Measurements from ENCODE around the gene P4HA3.
A peak's percentile ranks its signal among the peaks of the same experiment; 100 is the strongest.
"Not testable (repeated sequence)": the region's sequence is repeated elsewhere in the genome, so short reads cannot be mapped to it uniquely, and the experiment has no call there.

P4HA3 gene

GRCh38 chr11:74311352-74311926 lies at the start of gene P4HA3:
Gene P4HA3, minus strand, starts transcription at chr11:74311640. Its CDS starts 29 bp downstream, at chr11:74311611.
- DNase-seq (ENCODE audit: low read depth in 2 of 2): peak; percentile 5 to 10

- DNase-seq (ENCODE audit: low read depth in 2 of 2): no peak
Observed at GRCh38 chr11:74357449-74357848, 46.0 kb upstream of the P4HA3 start.

DNA sequence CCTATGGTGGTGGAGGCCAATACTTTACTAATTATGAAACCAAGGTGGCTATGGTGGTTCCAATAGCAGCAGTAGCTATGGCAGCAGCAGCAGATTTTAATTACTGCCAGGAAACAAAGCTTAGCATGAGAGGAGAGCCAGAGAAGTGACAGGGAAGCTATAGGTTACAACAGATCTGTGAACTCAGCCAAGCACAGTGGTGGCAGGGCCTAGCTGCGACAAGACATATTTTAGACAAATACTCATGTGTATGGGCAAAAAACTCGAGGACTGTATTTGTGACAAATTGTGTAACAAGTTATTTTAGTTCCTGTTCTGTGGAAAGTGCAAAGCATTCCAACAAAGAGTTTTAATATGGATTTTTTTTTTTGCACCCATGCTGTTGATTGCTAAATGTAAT lies 44.2 kb upstream of the P4HA3 start:
- no peak for DNase-seq (ENCODE audit: low read depth in 2 of 2)

DNA sequence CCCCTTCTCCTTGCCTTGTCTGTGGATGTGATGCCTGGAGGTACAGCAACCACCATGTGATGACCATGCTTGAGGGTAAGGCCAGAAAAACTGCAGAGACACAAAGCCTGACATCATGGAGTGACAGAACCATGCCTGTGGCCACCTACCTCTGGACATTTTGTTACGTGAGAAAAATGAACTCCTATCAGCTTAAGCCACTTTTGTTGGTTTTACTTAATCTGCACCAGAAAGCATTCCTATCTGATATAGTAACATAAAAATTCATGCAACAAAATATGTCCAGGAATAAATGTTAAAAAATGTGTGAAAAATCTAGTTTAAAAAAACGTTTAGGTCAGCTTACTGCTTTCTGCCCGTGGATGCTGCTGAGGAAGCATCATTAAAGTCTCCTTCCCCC lies 42.6 kb upstream of the P4HA3 start:
- DNase-seq (ENCODE audit: low read depth in 2 of 2): no peak

- DNase-seq (ENCODE audit: low read depth in 2 of 2): no peak
Observed at GRCh38 chr11:74347381-74347780, 35.9 kb upstream of the P4HA3 start.

- DNase-seq (ENCODE audit: low read depth in 2 of 2): no peak
Observed at GRCh38 chr11:74345420-74345819, 34.0 kb upstream of the P4HA3 start.

DNA sequence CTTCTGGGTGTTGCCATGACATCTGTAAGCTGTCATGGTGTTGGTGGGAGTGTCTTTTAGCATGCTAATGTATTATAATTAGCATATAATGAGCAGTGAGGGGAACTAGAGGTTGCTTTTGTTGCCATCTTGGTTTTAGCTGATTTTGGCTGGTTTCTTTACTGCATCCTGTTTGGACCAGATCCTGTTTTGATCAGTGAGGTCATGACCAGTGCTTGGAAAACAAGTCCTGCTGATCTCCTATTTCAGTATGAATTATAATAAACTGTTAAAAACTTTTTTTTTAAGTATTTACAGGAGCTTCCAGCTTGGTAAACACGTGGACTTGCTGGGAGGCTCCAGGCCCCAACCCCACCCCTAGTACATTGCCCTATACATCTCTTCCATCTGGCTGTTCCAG lies 30.5 kb upstream of the P4HA3 start:
- no peak for DNase-seq (ENCODE audit: low read depth in 2 of 2)

GRCh38 chr11:74339619-74340018 lies 28.2 kb upstream of the P4HA3 start:
- DNase-seq (ENCODE audit: low read depth in 2 of 2): no peak

GRCh38 chr11:74338963-74339362 lies 27.5 kb upstream of the P4HA3 start:
- DNase-seq (ENCODE audit: low read depth in 2 of 2): no peak

- no peak for DNase-seq (ENCODE audit: low read depth in 2 of 2)
Observed at GRCh38 chr11:74333193-74333592, 21.8 kb upstream of the P4HA3 start.

DNA sequence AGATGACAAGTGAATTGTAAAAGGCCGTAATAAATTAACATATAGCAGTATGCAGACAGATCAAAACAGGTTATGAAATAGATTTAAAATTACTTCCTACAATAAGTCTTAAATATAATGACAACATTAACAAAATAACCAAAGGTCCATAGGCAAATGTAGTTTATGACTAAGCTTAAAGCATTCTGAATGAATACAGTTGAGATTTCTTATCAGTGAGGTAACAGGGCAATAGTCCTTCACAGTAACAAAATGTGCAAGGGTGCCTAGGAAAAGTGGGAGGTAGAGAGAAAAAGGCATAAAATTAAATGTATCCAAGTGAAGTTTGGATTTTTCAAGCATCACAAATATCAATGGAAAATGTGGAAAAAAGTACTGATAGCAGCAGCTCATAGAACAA lies 20.9 kb upstream of the P4HA3 start:
- no peak for DNase-seq (ENCODE audit: low read depth in 2 of 2)

- not testable (repeated sequence) for DNase-seq (ENCODE audit: low read depth in 2 of 2)
Observed at GRCh38 chr11:74331000-74331399, 19.6 kb upstream of the P4HA3 start.

- no peak for DNase-seq (ENCODE audit: low read depth in 2 of 2)
Observed at GRCh38 chr11:74330075-74330858, 18.8 kb upstream of the P4HA3 start.

GRCh38 chr11:74327076-74327475 lies 15.6 kb upstream of the P4HA3 start:
- DNase-seq (ENCODE audit: low read depth in 2 of 2): no peak

- no peak for DNase-seq (ENCODE audit: low read depth in 2 of 2)
Observed at GRCh38 chr11:74326665-74327064, 15.2 kb upstream of the P4HA3 start.

GRCh38 chr11:74325649-74326645 lies 14.5 kb upstream of the P4HA3 start:
- no peak for DNase-seq (ENCODE audit: low read depth in 2 of 2)

- no peak for DNase-seq (ENCODE audit: low read depth in 2 of 2)
Observed at GRCh38 chr11:74322667-74323066, 11.2 kb upstream of the P4HA3 start.

DNA sequence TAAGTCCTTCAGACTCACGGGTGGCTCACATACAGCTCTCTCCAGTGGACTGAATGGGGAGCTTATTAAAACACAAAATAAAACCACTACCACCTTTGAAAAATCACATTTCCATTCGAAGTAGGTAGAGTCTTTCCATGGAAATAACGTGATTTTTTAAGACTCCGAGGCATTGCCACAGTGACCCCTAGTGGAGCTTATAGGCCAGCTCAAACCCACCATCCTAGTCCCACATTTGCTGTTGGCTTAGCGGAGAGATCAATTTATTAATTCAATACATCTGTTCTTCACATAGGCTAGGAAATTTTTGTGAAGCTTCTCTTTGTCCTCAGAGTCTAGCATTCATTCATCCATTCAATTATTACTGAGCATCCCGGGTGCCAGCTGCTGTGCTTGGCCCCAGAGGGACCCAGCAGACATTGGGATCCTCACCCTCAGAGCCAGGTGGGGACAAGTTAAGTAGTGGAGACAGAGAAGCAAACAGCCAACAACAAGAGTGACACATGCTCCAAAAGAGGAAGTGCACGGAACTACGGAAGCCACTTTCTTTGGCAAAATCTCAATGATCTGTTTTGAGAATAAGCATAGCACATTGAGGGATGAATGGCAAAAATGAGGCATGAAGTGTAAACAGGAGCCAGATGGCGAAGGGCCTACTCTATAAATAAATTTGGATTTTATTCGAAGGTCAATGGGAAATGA lies 10.2 kb upstream of the P4HA3 start:
- DNase-seq (ENCODE audit: low read depth in 2 of 2): no peak

GRCh38 chr11:74320538-74320937 lies 9.1 kb upstream of the P4HA3 start:
- no peak for DNase-seq (ENCODE audit: low read depth in 2 of 2)

- no peak for DNase-seq (ENCODE audit: low read depth in 2 of 2)
Observed at GRCh38 chr11:74319139-74319816, 7.8 kb upstream of the P4HA3 start.

All from stimulated activated CD8-positive, alpha-beta memory T cell treated with anti-CD3 and anti-CD28 coated beads, Interleukin-15, amount 100 ng/mL, for 4 hours (primary cell).